Dermis microvascular lymphatic vessel endothelial cell (primary cell): ENCODE measurements around the gene AGGF1. TPM values are rescaled to one million over a fixed set of nuclear protein-coding genes. Genes with fewer than 3 reads are reported as not detected.
"Not testable (repeated sequence)": the region's sequence is repeated elsewhere in the genome, so short reads cannot be mapped to it uniquely, and the experiment has no call there.

Experiments used
- DNase-seq, 2 donors: peaks; one replicate each; pipeline versions ENCODE4 v3.0.0 to v3.0.0-alpha.2; 2010; ENCODE audit warnings: low read depth in 2 of 2
- total RNA-seq: library from RNA; depleted of rRNA; stranded (reverse); fragments of >200 nt; gene quantifications from 2 replicates; pipeline ENCODE4 v1.2.1, GENCODE V29; 2014

The AGGF1 gene, protein sequence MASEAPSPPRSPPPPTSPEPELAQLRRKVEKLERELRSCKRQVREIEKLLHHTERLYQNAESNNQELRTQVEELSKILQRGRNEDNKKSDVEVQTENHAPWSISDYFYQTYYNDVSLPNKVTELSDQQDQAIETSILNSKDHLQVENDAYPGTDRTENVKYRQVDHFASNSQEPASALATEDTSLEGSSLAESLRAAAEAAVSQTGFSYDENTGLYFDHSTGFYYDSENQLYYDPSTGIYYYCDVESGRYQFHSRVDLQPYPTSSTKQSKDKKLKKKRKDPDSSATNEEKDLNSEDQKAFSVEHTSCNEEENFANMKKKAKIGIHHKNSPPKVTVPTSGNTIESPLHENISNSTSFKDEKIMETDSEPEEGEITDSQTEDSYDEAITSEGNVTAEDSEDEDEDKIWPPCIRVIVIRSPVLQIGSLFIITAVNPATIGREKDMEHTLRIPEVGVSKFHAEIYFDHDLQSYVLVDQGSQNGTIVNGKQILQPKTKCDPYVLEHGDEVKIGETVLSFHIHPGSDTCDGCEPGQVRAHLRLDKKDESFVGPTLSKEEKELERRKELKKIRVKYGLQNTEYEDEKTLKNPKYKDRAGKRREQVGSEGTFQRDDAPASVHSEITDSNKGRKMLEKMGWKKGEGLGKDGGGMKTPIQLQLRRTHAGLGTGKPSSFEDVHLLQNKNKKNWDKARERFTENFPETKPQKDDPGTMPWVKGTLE
- total RNA-seq = 13.6 and 19.0 TPM in 2 replicates

DNA sequence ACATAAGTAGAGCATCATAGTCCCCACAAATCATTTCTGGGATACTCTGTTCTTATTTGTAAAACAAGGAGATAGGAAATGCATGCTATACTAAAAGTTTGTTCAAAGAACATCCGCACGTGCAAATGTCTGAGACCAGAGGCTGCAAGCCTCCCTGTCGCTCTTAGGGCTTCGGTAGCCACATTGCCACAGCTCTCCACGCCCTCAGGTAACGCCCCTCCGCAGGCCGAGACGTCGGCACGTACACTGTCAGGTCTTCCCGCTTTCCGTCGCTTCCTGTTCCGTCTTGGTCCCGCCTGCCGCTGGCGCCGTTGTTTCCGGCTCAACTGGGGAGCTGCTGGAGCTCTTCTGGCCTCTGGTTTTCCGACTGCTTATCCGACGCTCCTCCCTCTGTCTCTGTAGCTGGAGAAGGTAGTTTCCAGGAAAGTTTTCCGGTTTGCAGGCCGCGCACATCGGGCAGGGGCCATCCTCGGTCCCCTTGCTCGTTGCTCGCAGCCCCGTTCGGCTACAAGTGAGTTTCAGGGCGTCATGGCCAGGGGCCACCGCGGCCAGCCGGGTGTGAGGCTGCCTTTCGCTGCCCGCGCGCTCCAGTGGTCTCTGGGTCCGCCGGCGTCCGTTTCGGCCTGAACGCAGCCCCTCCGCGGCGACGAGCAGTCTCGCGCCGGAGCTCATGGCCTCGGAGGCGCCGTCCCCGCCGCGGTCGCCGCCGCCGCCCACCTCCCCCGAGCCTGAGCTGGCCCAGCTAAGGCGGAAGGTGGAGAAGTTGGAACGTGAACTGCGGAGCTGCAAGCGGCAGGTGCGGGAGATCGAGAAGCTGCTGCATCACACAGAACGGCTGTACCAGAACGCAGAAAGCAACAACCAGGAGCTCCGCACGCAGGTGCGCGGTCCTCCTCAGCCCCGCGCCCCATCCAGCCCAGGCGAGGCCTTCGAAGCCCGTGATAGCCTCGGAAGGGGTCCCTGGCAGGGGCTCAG, at the start of gene AGGF1:
AGGF1 (plus strand) TSS at position 308 of the 975 bp plus-strand sequence; CDS start at position 671, 363 bp downstream.
- peak; percentile 64 to 94 for DNase-seq

DNA sequence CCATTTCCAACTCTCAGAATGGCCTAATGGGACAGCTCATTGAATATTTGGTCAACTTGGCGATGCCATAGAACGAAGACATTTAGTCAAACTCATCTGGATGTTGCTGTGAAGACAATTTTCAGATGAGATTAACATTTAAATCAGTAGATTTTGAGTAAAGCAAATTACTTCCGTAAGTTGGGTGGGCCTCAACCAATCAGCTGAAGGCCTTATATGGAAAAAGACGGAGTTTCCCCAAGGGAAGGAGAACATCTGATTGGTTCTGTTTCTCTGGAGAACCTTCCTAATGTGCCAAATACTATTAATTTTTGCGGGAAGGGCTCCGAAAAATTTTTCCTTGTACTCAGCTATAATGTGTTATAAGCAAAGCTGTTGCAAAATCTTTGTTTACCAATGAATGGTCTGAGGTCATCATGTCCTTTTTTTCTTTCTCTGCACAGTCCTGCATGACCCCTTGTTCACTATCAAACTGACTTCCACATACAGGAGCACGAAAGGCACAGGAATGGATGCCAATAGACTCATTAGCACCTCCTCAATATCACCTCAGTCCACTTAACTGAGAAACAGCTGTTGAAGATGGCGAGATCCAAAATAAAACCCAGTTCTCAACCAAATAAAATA, 49.6 kb upstream of the AGGF1 start:
- DNase-seq = no peak

DNA sequence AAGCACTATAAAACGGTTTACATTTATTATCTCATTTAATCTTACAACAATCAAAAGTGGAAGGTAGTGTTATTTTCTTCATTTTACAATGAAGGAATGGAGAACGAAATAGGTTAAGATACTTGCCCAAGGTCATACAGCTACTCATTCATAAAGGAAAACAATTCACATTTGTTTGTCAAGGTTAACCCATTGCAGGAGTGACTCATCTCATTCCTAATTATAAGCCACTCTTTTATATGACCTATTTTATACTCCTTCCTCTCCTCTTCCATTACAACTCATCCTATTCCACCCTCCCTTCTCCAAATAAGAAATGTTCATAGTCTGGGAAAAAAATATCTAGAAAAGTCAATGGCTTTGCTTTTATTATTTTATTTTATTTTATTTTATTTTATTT, 47.8 kb upstream of the AGGF1 start:
- no peak for DNase-seq

DNA sequence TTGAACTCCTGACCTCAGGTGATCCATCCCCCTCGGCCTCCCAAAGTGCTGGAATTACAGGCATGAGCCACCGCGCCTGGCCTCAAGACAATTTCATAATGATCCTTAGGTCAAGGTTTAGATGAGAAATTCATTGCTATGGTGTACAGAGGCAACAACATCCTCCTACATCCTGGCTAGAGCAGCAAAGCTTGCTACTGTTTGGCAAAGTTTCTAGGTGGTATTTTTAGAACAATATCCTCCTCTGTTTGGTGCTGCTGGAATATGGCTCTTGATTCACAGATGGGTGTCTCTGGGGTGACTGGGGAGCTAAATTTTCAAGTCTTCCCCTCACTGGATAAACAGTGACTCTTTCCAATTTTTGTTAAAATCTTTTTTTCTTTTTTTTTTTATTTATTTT, 46.7 kb upstream of the AGGF1 start:
- DNase-seq = no peak

DNA sequence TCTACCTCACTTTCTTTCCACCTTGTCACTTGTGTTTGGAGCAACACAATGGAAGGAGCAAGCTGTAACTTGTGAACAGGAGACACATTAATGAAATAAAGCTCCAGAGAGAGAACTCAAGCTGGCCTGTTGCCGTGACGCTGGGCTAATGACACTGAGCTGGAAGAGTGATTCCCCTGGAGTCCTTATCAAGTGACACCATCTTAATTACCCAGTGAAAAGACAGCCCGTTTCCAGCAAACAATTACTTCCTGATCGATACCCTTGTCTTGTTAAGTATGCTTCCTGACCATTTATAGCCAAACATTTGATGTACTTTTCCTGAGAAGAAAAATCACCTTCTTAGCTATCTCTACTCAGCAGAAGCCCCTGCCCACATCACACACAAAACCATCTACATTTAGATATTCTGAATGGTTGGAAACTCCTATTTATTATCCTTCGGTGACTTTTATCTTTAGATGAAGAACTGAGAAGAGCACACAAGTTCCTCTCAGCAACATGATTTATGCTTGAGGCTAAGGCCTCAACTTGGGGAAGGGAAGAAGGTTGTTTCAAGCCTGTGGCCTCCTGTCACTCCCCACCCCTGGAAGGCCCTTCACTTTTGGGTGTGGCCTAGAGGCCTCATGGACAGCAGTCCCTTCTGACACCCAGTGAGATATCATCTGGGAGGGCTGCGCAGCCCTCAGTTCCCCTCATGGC, 43.2 kb upstream of the AGGF1 start:
- no peak for DNase-seq

DNA sequence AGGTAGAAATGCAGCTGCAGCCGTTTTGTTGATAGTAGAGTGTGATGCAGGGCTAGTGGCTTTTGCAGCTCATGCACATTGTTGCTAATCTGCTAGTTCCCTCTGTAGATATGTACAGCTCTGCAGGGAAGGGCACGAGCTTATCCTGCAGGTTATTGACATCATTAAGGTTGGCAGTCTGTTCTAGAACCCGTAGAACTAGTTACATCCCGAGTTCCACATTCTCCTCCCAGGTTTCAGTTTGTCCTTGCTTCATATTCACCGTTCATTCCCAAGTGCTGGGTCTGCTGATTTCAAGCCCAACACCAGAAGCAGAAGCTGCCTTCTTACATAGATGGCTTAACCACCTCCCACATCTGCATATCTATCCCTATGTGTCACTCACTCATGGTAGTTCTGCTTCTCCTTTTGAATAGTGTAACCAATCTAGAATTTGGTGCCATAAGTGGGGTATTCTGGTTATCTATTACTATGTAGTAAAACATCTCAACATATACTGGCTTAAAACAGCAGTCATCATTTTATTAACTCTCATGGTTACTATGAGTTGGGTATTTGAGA, 39.2 kb upstream of the AGGF1 start:
- no peak for DNase-seq

DNA sequence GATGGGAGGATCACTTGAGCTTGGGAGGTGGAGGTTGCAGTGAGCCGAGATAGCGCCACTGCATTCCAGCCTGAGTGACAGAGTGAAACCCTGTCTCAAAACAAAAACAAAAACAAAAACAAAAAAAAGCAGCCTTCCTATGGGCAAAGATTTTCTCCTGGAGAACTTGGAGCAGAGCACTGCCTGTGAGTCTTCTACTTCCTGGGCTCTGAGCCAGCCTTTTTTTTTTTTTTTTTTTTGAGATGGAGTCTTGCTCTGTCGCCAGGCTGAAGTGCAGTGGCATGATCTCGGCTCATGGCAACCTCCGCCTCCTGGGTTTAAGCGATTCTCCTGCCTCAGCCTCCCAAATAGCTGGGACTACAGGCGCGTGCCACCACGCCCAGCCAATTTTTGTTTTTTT, 36.8 kb upstream of the AGGF1 start:
- DNase-seq = not testable (repeated sequence)

DNA sequence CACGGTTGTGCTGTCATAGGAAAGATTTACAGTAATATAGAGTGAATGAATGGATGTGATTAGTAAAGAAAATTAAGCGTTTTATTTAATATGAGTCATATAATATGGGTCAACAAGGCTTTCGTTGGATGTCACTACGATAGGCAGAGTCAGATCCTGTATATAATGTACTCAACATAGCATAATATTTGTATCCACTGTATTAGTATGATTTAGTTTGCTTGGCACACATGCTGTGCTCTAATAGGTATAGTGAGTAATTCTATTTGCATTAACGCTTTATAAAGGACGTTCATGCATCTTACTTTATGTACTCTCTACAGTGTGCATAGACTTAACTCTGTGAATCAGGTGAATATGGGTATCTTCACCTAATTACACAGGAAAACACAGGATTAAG, 35.9 kb upstream of the AGGF1 start:
- DNase-seq = no peak

DNA sequence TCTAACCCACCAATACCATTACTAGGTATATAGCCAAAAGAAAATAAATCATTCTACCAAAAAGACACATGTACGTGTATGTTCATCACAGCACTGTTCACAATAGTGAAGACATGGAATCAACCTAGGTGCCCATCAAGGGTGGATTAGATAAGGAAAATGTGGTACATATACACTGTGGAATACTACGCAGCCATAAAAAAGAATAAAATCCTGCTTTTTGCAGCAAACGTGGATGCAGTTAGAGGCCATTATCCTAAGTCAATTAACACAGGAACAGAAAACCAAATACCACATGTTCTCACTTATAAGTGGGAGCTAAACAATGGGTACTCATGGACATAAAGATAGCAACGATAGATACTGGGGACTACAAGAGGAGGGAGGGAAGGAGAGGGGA, 32.0 kb upstream of the AGGF1 start:
- not testable (repeated sequence) for DNase-seq

DNA sequence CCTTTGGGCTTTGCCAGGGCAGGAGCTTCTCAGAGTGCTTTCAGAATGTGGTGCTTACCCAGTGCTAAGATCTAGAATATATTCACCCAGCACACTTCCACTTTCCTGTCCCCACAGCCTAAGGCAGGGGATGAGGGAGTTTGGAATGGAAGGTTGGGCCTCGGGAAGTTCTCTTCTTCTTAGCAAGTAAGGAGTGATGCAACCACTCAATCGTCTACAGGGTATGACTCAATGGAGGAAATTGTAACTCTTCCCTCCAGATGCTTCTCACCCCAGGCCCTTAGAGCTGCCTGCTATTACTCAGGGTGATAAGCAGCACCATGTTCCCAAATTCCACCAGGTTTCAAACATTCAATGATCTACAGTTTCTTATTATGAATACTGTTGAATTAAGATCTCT, 30.8 kb upstream of the AGGF1 start:
- no peak for DNase-seq

DNA sequence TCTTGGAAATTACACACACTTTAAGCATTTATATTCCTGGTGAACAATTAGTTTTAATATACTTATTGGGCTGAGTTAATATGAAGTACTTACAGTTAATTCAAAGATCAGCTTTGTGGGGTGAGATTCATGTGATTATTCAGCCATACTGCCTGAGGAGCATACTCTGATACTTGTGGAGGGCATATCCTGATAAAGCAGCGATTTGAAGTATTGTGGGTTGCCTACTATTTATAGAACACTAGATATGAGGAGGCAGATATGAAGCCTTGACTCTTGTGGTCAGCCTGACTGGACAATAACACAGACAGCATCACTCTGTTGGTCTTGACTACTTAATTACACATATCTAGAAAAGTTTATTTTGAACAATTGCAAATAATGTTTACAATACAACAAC, 27.0 kb upstream of the AGGF1 start:
- no peak for DNase-seq

DNA sequence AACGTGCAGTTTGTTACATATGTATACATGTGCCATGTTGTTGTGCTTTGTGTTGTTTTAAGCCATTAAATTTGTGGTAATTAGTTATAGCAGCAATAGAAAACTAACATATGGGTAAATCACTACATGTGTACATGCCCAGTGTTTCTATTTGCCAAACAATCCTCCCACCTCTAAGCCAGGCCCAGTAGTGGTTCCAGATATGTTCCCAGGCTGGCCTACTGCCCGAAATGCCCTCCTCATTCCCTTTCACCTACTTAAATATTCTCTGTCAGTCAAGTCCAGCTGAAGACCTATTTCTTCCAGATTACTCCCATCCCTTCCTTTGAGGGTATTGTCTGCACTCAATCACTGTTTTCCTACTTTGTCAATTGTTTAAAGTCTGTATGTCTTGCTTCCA, 24.1 kb upstream of the AGGF1 start:
- no peak for DNase-seq

DNA sequence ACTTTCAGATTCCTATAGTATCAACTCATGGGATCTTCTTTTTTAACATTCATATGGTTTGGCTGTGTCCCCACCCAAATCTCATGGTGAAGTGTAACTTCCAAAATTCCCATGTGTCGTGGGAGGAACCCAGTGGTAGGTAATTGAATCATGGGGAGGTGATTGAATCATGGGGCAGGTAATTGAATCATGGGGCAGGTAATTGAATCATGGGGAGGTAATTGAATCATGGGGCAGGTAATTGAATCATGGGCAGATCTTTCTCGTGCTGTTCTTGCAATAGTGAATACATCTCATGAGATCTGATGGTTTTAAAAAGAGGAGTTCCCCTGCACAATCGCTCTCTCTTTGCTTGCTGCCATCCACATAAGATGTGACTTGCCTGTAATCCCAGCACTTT, 21.8 kb upstream of the AGGF1 start:
- no peak for DNase-seq

DNA sequence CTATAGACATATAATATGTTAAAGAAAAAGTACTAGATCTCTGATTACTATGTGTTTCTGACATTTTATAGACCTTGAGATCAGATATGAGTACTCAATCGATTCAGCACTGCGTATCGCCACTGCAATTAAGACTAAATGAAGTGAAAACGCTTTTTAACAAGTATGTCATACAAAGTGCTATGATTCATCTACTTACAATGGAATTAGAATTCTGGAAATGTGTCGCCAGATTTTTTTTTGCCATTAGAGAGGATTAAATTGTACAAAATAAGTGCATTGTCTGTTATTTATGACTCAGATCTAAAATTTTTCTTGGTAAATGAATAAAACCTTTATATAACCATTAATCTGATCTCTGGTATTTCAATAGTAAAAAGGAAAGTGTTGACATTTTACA, 20.0 kb upstream of the AGGF1 start:
- DNase-seq = no peak

DNA sequence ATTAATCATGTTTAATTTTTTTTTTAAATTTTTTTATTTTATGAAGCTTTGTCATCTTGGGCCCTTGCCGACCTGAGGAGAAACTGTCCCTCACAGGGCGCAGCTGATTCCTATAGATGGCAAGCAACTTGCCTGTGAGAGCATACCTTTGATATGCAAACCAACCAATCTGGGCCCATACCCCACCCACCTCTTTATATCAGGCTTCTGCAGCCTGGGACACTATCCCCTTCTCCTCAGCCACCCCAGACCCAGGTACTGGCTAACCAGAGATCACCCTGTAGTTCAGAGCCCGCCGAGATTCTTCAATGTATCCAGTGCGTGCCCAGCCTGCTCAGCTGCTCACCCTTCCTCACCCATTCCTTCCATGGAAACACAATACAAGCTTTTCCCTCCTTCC, 18.7 kb upstream of the AGGF1 start:
- no peak for DNase-seq

DNA sequence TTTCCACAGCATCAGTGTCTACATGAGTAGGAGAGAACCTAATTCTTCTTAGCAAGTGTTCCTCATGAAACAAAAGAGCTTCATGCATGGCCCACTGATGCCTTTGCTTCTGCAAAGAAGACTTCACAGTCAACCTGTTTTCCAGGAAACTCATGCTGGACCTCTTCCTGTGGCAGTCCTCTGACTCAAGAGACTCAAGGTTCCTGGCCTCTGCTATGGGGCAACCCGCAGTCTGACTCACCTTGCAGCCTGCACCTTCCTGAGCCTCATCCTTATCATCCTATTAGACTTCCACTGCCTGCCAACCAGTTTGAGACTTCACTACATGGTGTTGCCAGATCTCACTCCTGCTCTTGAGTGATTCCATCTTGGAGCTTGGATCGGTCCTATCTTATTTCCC, 17.6 kb upstream of the AGGF1 start:
- DNase-seq = no peak

DNA sequence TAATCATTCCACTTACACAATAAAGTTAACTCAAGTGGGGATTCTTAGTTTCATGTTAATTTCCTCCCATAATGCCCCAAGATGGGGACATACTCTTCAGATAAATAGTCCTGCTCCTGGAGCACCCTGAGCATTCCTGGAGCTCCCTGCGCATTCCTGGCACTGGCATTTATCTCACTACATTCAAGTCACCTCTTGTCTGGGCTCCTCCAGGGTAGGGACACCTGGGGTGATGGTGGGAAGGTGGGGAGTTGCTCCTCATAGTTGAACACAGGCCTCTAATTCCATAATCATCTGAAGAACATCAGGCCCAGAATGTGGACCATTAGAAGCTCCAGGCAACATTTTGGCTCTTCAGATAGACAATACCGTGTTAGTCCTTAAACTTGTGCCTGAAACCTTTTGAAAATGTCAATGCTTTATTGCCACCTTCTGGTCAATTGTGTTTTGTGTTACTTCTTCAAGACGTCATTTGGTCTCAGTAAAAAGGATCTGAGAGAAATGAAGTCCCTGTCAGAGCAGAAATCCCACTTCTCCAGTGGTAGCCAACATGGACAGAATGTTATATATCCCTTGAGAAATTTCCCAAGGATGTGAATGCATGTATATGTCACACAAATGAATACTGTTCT, 14.2 kb upstream of the AGGF1 start:
- DNase-seq = peak in 1 of 2 donors; percentile 67

DNA sequence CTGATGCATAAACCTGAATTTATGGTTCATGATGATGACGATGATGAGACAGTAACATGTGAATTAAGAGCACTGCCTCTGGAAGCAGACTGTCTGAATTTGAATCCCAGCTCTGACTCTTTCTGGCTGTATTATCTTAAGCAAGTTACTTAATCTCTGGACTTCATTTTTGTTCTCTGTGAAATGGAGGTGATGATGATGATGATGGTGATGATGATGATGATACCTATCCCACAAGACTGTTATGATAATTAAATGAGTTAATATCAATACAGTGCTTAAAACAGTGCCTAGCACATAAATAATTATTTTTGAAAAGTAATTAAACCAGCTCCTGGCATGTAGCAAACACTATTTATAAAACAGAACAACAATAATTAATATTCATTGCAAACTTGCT, 13.2 kb upstream of the AGGF1 start:
- DNase-seq = no peak

DNA sequence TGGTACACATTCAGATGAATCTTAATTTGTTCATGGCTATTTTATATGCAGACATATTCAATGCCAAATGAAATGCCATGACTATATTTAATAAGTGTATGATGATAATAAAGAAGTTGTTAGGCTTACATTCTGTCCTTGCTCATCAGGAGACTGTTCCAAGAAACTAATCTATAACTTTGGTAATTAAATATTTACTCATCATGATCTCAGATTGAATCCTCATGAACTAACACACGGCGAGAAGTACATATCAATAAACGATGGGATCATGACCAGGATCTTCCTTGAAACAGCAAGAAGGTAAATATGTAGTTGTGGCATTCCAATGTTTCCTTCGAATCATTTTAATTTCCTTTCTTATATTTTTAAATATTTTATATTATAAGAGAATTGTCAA, 12.5 kb upstream of the AGGF1 start:
- DNase-seq = no peak
